HG02840 (cell line): ENCODE data around the gene BCKDHA.
"Not testable (repeated sequence)": the region's sequence is repeated elsewhere in the genome, so short reads cannot be mapped to it uniquely, and the experiment has no call there.

Experiments
- ATAC-seq: cut with Tn5 transposase; IDR thresholded peaks from one replicate; pipeline ENCODE4 v1.9.1; 2021; ENCODE audit warnings: mild to moderate bottlenecking, moderate library complexity, moderate number of reproducible peaks; ENCODE audit not compliant: unreplicated experiment, low FRiP score

Gene BCKDHA

GRCh38 chr19:41422955-41423354, 25.3 kb downstream of the BCKDHA start:
- no peak for ATAC-seq

- ATAC-seq, result no peak
These were observed 26.9 kb downstream of the BCKDHA start for GRCh38 chr19:41424335-41425173.

- no peak for ATAC-seq
These were observed 27.8 kb downstream of the BCKDHA start for GRCh38 chr19:41425174-41426115.

GRCh38 chr19:41426116-41426841, 28.7 kb downstream of the BCKDHA start:
- no peak for ATAC-seq

GRCh38 chr19:41426952-41427646, 29.5 kb downstream of the BCKDHA start, which contains the start of gene B3GNT8:
B3GNT8 (minus strand) TSS chr19:41427374; CDS start chr19:41426778, 596 bp downstream.
- no peak for ATAC-seq

GRCh38 chr19:41427647-41428480, 30.2 kb downstream of the BCKDHA start:
- ATAC-seq, result no peak

- no peak for ATAC-seq
These were observed 30.9 kb downstream of the BCKDHA start for GRCh38 chr19:41428481-41428859.

- no peak for ATAC-seq
These were observed 33.3 kb downstream of the BCKDHA start for GRCh38 chr19:41430922-41431321.

- no peak for ATAC-seq
These were observed 34.1 kb downstream of the BCKDHA start for GRCh38 chr19:41431426-41432386.

GRCh38 chr19:41433171-41433570, 35.6 kb downstream of the BCKDHA start:
- no peak for ATAC-seq

- no peak for ATAC-seq
These were observed 36.8 kb downstream of the BCKDHA start for GRCh38 chr19:41434450-41434849.

- not testable (repeated sequence) for ATAC-seq
These were observed 37.8 kb downstream of the BCKDHA start for GRCh38 chr19:41435376-41435775.

- no peak for ATAC-seq
These were observed 38.5 kb downstream of the BCKDHA start for GRCh38 chr19:41435936-41436673.

- no peak for ATAC-seq
These were observed 39.0 kb downstream of the BCKDHA start for GRCh38 chr19:41436674-41436951.

GRCh38 chr19:41437944-41438574, 40.4 kb downstream of the BCKDHA start:
- ATAC-seq, result no peak

- ATAC-seq, result peak; percentile 89
These were observed 42.0 kb downstream of the BCKDHA start, which contains the start of gene DMAC2 for GRCh38 chr19:41439441-41440222. DMAC2 (minus strand) TSS chr19:41439912; CDS start chr19:41439899, 13 bp downstream.
